HepG2 (cell line): ENCODE data around the gene SLCO3A1. TPM values are rescaled to one million over a fixed set of nuclear protein-coding genes. Genes with fewer than 3 reads are reported as not detected.
"Not testable (repeated sequence)": the region's sequence is repeated elsewhere in the genome, so short reads cannot be mapped to it uniquely, and the experiment has no call there.

Experiments
- ATAC-seq: fragments of 200-7000 bp; cut with Tn5 transposase; 3 replicates; pipeline ENCODE4 v1.9.1; 2020; ENCODE audit warnings: mild to moderate bottlenecking, moderate library complexity
- BruUV-seq: library from RNA; stranded (reverse); fragments of 400-500 nt; replicated peaks from 2 replicates; lab custom pipeline; 2021; lab: Mats Ljungman, UMichigan
- CTCF ChIA-PET: fragments of 300-600 bp; formaldehyde crosslinking; extraction: SDS; loops from one replicate; lab custom pipeline; 2021; ENCODE audit warnings: low total read pairs, inconsistent platforms, low intra/inter-chr PET ratio; lab: Yijun Ruan, JAX
- POLR2A ChIA-PET: fragments of 350-600 bp; sonication (Branson Sonifier 250); formaldehyde crosslinking; loops from one replicate; lab custom pipeline; 2020; ENCODE audit warnings: antibody characterized with exemption, inconsistent platforms; lab: Yijun Ruan, JAX
- DNase-seq: peaks from one replicate; pipeline ENCODE4 v3.0.0-alpha.2; 2015; ENCODE audit warnings: low spot score
- FAIRE-seq: peaks from 3 replicates; lab custom pipeline; 2011; peaks lifted over from hg19 to GRCh38; lab: Jason Lieb, UNC
- H2AFZ ChIP-seq: one replicate; pipeline ENCODE4 v1.6.1; 2011; ENCODE audit warnings: low read length, inconsistent platforms
- H3K27ac ChIP-seq: fragments of 300-600 bp; 3 replicates; pipeline ENCODE4 v1.8.0; 2011; ENCODE audit warnings: mixed run types, mild to moderate bottlenecking, mixed read lengths, low read length, inconsistent platforms; ENCODE audit not compliant: insufficient read depth; ENCODE audit errors: extremely low read length
- H3K27me3 ChIP-seq, 2 experiments: fragments of 200-600 bp in 1 of 2; 2 replicates in 1 of 2; 3 replicates in 1 of 2; pipeline versions ENCODE4 v1.6.0 to v1.8.0; 2011; ENCODE audit warnings: low read length in 2 of 2, mild to moderate bottlenecking in 2 of 2, moderate library complexity in 2 of 2, inconsistent platforms in 1 of 2; ENCODE audit not compliant: insufficient read depth in 2 of 2, control insufficient read depth in 1 of 2
- H3K36me3 ChIP-seq, 2 experiments: fragments of 200-600 bp in 1 of 2; replicated peaks in 1 of 2; 2 replicates in 1 of 2; 3 replicates in 1 of 2; pipeline versions ENCODE4 v1.5.1 to v1.8.0; 2011; ENCODE audit warnings: low read length in 2 of 2, inconsistent platforms in 1 of 2; ENCODE audit not compliant: insufficient read depth in 2 of 2, control insufficient read depth in 1 of 2
- H3K4me1 ChIP-seq: 2 replicates; pipeline ENCODE4 v1.5.1; 2012; ENCODE audit warnings: low read length, inconsistent platforms; ENCODE audit not compliant: insufficient read depth
- H3K4me2 ChIP-seq: 2 replicates; pipeline ENCODE4 v1.6.0; 2011; ENCODE audit warnings: low read depth, low read length, inconsistent platforms
- H3K4me3 ChIP-seq, 3 experiments: fragments of 200-600 bp in 1 of 3; sonication (generic), shearing (Covaris generic) in 1 of 3; replicated peaks in 1 of 3; 2 replicates each; pipeline ENCODE4 v1.5.1; 2011 to 2016; ENCODE audit warnings: low read length in 3 of 3, inconsistent platforms in 2 of 3, low read depth in 2 of 3, mild to moderate bottlenecking in 2 of 3, control low read depth in 1 of 3, mixed read lengths in 1 of 3; ENCODE audit not compliant: insufficient read depth in 1 of 3
- H3K79me2 ChIP-seq: one replicate; pipeline ENCODE4 v1.6.1; 2011; ENCODE audit warnings: low read length, inconsistent platforms; ENCODE audit not compliant: insufficient read depth
- H3K9ac ChIP-seq: 2 replicates; pipeline ENCODE4 v1.6.0; 2011; ENCODE audit warnings: mild to moderate bottlenecking, low read depth, low read length, inconsistent platforms; ENCODE audit not compliant: insufficient read depth
- H3K9me3 ChIP-seq: 2 replicates; pipeline ENCODE4 v1.5.1; 2012; ENCODE audit warnings: mild to moderate bottlenecking, low read length
- H4K20me1 ChIP-seq: 2 replicates; pipeline ENCODE4 v1.6.0; 2011; ENCODE audit warnings: inconsistent platforms, mild to moderate bottlenecking, low read length, moderate library complexity; ENCODE audit not compliant: insufficient read depth
- CREB1 ChIP-seq, 2 experiments: fragments of 450-650 bp in 1 of 2; IDR thresholded peaks; 2 replicates each; pipeline ENCODE4 v1.6.1; 2016 to 2017; ENCODE audit warnings: control low read depth in 1 of 2, mild to moderate bottlenecking in 1 of 2, missing compliant biosample characterization in 1 of 2, missing genetic modification characterization in 1 of 2
- NFKBIZ ChIP-seq: IDR thresholded peaks from 2 replicates; pipeline ENCODE4 v1.6.1; 2018; ENCODE audit warnings: missing genetic modification reagents, missing compliant biosample characterization
- WGBS: methylation state at CpG from one replicate; pipeline ENCODE4 v1.1.6; 2017; ENCODE audit warnings: low lambda C conversion rate; 5-methylcytosine and 5-hydroxymethylcytosine counted together
- in situ Hi-C: cut with HindIII; loops from 2 replicates; pipeline ENCODE4 v1.10.0; 2017; ENCODE audit warnings: low pct_unique_long_range_greater_than_20kb; ENCODE audit not compliant: extremely low pct_ligation_motif_present
- intact Hi-C: fragments of 100-400 bp; cut with micrococcal nuclease; formaldehyde crosslinking; loops from one replicate; pipeline ENCODE4 v1.10.0; 2022; ENCODE audit not compliant: unreplicated experiment
- polyA plus RNA-seq, 8 experiments: library from polyadenylated mRNA; depleted of rRNA in 3 of 8; stranded (reverse) in 7 of 8; unstranded in 1 of 8; fragments of >200 nt; fragmentation: Illumina TruSeq in 4 of 8; extraction: Trizol in 4 of 8; gene quantifications; 2 replicates each; pipeline versions ENCODE4 v1.2.1 to v1.2.3, GENCODE V29; 2011 to 2016; ENCODE audit warnings: low read depth in 4 of 8, missing spikeins in 1 of 8, mixed read lengths in 1 of 8; ENCODE audit not compliant: insufficient read depth in 1 of 8
- total RNA-seq, 5 experiments: library from RNA; depleted of rRNA; stranded (reverse); fragments of >200 nt; fragmentation: Illumina TruSeq; extraction: Trizol; gene quantifications; 2 replicates each; pipeline ENCODE4 v1.2.3, GENCODE V29; 2016; ENCODE audit warnings: low read depth in 1 of 5

SLCO3A1 gene
- total and polyA plus RNA-seq, 2 of the 13 experiments (the other 11 are each of a cell fraction or from before 2014, with no cell fraction given) = 0.02 TPM; not detected in 1

DNA sequence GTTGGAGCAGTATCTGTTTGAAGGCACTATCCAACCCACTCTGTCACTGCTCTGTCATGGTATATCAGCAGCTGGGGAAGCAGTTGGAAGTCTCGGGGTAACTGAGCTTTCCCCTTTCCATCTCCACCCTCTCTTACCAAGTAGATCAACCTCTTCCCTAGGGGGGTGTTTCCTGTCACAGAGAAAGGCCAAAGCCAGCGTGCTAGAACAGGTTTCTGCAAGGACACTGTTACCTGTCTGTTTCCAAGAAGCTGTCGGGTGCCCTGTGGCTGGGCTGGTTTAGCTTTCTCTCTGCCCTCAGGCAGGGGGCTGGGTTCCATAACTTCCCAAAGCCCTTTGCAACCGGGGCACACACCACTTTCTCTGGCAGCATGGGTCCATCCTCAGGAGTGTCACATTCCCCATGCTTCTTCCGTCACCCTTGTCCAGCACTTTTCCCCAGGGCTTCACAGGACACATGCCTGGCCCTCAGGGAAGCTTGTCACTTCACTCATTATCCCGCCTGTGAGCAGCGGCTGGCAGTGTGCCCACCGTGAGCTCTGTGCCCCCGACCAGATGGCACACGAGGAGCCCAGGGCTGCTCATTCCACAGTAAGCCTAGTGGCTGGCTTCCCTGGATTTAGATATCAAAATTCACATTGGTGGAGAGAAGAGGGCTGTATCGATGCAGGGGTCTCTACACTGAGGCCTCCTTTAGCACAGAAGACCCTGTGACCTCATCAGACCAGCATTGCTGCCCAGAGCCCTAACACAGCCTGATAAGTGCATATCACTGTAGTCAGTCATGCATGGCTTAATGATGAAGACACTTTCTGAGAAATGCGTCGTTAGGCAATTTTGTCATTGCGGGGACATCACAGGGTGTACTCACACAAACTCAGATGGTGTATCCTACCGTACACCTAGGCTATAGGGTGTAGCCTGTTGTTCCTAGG is 205.8 kb downstream of the SLCO3A1 start:
- ChIA-PET POLR2A (no interaction called here), CTCF (no interaction called here)
- Histone ChIP-seq H3K4me2 (no peak overlapping the region), H3K9me3 (no peaks in the 10 kb centered on the region), H2AFZ (no peak overlapping the region), H3K9ac (no peak overlapping the region), H3K27ac (no peak overlapping the region), H3K36me3 (no peaks in the 10 kb centered on the region), H3K4me3 (no peak overlapping the region), H3K27me3 (peaks cover 0 to 8% of the 10 kb centered on the region in 2 experiments; a peak in 2 of 5 replicates), H3K79me2 (no peaks in the 10 kb centered on the region), H3K4me1 (no peaks in the 10 kb centered on the region), H4K20me1 (no peaks in the 10 kb centered on the region)
- in situ Hi-C loops (no loop called here), intact Hi-C loops (no loop called here)
- 8% methylated on average over 11 of the region's 15 CpGs for WGBS
- ATAC-seq (no peak), FAIRE-seq (no peak), DNase-seq (no peak)
- no peak for TF ChIP-seq NFKBIZ (CRISPR knock-in tag)
- peak; percentile 3; the same call in 1 of the 2 replicates for TF ChIP-seq CREB1 (IDR thresholded peaks at IDR 0.05)
- TF ChIP-seq CREB1 (CRISPR knock-in tag; IDR thresholded peaks at IDR 0.05) = no peak
- no TSS peak for BruUV-seq

DNA sequence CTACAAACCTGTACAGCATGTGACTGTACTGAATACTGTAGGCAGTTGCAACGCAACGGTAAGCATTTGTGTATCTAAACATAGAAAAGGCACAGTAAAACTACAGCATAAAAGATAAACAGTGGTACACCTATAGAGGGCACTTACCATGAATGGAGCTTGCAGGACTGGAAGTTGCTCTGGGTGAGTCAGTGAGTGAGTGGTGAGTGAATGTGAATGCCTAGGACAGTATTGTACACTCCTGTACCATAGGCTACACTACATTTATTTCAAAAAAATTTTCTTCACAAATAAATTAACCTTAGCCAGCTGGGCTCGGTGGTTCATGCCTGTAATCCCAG is 206.4 kb downstream of the SLCO3A1 start:
- FAIRE-seq, H3K79me2 ChIP-seq, H4K20me1 ChIP-seq, H3K4me1 ChIP-seq, in situ Hi-C loops, intact Hi-C loops, H3K27ac ChIP-seq, H3K4me2 ChIP-seq, BruUV-seq, CTCF ChIA-PET, H3K9ac ChIP-seq, H3K4me3 ChIP-seq, POLR2A ChIA-PET, H3K9me3 ChIP-seq, H2AFZ ChIP-seq, H3K27me3 ChIP-seq, ATAC-seq, H3K36me3 ChIP-seq, DNase-seq: not testable (repeated sequence)
- 23% methylated on average over 3 of the region's 3 CpGs for WGBS
